Parietal lobe (tissue), 1 donor: ENCODE measurements around the gene ATP2C2. TPM values are rescaled to one million over a fixed set of nuclear protein-coding genes. Genes with fewer than 3 reads are reported as not detected.

Source experiments
- total RNA-seq: library from RNA; depleted of rRNA; stranded (reverse); fragments of >200 nt; gene quantifications from one replicate; pipeline ENCODE4 v1.2.3, GENCODE V29; 2014

ATP2C2 gene
- 15.0 TPM for total RNA-seq

GRCh38 chr16:84368308-84368996 is at the start of gene ATP2C2:
Gene ATP2C2, plus strand, starts transcription at chr16:84368538. Its CDS starts 78 bp downstream, at chr16:84368616.

GRCh38 chr16:84504420-84505248 is 136.3 kb downstream of the ATP2C2 start, which contains the start of gene MEAK7:
Gene MEAK7, minus strand, starts transcription at chr16:84504659. Its CDS starts 6,573 bp downstream, at chr16:84498086.

Other genes with a start within 250 kb of the ATP2C2 start
- 146 TPM for gene HSDL1, start 223.4 kb upstream of the ATP2C2 start, total RNA-seq
- gene DNAAF1, start 223.2 kb upstream of the ATP2C2 start, total RNA-seq = 0.94 TPM
- gene TAF1C, start 181.5 kb upstream of the ATP2C2 start, total RNA-seq = 36.3 TPM
- gene ADAD2, start 177.4 kb upstream of the ATP2C2 start, total RNA-seq = not detected
- not detected for gene KCNG4, start 128.5 kb upstream of the ATP2C2 start, total RNA-seq
- gene WFDC1, start 73.7 kb upstream of the ATP2C2 start, total RNA-seq = 0.31 TPM
- gene MEAK7, start 136.1 kb downstream of the ATP2C2 start, total RNA-seq = 32.6 TPM
- 74.2 TPM for gene COTL1, start 249.5 kb downstream of the ATP2C2 start, total RNA-seq